GM18951 (cell line): ENCODE data around the gene PPT2.
"Not testable (repeated sequence)": the region's sequence is repeated elsewhere in the genome, so short reads cannot be mapped to it uniquely, and the experiment has no call there.

Experiments
- POLR2A ChIP-seq: IDR thresholded peaks from 4 replicates; pipeline ENCODE4 v1.6.1; 2011; ENCODE audit warnings: mild to moderate bottlenecking; ENCODE audit not compliant: insufficient read length, insufficient read depth; ENCODE audit errors: extremely low read depth
- in situ Hi-C: fragments of 300-500 bp; cut with MboI; formaldehyde crosslinking; loops from one replicate; pipeline ENCODE4 v1.12.0; 2022; ENCODE audit warnings: low sequenced_read_pairs, mixed read lengths, inconsistent platforms; ENCODE audit not compliant: unreplicated experiment

PPT2 gene

GRCh38 chr6:32132110-32132509 lies 21.8 kb upstream of the PPT2 start:
- in situ Hi-C loops: no loop called here
- no peak for TF ChIP-seq POLR2A

GRCh38 chr6:32133786-32134185 lies 20.2 kb upstream of the PPT2 start:
- in situ Hi-C loops: no loop called here
- TF ChIP-seq POLR2A: no peak

GRCh38 chr6:32137454-32137853 lies 16.5 kb upstream of the PPT2 start:
- in situ Hi-C loops: no loop called here
- no peak for TF ChIP-seq POLR2A

DNA sequence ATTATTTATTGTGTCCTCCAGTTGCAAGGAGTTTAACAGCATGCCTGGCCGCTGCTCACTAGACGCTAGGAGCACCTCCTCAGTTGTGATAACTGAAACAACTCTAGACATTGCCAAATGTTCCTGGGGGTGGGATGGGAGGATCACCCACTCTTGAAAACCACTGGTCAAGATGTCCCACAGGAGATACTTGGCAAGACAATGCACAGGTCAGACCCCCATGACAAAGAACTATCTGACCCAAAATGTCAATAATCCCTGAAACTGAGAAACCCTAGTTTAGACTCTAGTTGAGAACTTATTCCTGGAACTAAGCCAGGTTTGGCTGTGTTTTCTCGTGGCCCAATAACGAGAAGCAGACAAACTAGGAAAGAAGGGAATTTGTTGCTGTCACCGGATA lies 14.4 kb upstream of the PPT2 start:
- TF ChIP-seq POLR2A: no peak
- in situ Hi-C loops: no loop called here

DNA sequence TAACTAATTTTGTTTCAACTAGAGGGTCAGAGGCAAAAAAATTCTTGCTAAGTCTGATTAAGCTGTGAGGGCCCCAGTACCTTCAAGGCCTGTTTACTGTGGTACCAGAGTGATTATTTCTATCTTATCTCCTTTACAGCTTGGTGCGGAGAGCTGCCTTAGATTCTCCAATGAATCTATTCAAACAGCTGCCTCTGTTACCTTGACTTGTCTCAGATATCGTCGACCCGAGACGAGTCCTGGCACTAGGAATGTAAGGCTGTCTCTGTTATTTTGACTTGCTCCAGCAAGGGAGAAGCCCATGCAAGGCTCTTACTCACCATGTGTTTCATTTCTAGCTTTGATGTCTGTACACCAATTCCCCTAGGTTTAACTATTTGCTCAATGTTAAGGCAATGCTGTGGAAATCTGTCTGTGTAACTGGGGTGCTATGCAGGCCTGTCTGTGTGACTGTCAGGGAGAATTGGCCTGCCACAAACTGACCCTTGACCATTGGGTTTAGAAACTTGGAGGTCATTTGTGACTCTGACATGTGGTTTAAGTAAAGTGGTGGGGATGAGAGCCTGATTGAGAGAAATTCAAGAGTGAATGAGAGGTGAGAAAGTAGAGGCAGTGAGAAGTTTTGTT lies 13.4 kb upstream of the PPT2 start:
- in situ Hi-C loops: no loop called here
- TF ChIP-seq POLR2A: no peak

GRCh38 chr6:32144238-32144637 lies 9.7 kb upstream of the PPT2 start:
- in situ Hi-C loops: not testable (repeated sequence)

DNA sequence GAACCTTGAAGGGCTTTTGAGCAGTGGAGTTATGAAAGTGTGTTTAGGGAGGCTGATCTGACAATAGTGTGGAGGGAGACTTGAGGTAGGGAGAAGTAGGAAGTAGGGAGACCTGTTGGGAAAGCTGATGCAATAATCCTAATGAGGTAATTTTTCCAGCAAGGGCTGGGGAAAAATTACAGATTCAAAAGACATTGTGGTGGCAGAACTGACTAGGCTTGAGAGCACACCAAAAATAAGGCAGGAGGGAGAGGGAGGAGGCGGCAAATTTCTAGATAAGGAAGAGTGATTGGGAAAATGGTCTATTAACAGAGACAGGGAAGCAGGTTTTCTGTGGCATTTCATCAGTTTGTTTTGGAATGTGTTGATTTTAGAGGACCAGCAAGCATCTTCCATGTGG lies 7.7 kb upstream of the PPT2 start:
- in situ Hi-C loops: no loop called here
- TF ChIP-seq POLR2A: no peak

GRCh38 chr6:32146687-32147086 lies 7.3 kb upstream of the PPT2 start:
- TF ChIP-seq POLR2A: no peak
- in situ Hi-C loops: no loop called here

GRCh38 chr6:32147401-32148132 lies 6.4 kb upstream of the PPT2 start:
- TF ChIP-seq POLR2A: no peak
- in situ Hi-C loops: no loop called here

DNA sequence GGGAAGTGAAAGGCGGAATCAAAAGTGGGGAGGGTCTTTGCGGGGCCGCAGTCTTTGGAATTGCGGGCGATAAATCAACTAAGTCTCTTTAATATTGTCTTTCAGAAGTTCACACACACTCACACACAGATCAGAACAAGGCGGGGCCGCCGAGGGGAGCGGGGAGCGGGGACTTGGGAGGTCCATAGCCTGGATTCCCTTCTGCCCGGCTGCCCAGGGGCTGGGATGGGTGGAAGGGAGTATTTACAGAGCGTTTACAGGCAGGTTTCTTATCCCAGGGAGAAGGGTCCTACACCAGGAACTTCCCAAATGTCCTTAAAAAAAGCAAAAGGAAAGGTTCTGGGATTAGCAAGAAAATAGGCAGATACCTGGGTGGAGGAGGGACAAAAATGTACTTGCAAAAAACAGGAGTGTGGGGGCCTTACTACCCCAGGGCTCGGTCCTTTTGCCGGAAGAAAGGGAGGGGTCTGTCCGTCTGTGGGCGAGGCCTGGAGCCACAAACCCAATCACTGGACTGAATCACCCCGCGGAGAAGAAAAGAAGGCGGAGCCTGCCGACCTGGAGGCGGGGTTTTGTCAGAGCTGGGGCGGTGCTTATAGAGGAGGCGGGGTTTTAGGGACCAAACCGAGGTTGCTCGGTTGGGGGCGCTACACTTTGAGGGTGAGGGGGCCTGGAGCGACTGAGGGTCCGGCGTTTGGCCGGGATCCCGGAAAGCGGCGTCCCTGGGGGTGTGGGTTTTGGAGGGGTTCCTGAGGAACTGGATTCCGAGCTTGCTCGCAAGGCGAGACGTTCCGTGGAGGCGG lies 5.5 kb upstream of the PPT2 start:
- in situ Hi-C loops: no loop called here
- TF ChIP-seq POLR2A: no peak

DNA sequence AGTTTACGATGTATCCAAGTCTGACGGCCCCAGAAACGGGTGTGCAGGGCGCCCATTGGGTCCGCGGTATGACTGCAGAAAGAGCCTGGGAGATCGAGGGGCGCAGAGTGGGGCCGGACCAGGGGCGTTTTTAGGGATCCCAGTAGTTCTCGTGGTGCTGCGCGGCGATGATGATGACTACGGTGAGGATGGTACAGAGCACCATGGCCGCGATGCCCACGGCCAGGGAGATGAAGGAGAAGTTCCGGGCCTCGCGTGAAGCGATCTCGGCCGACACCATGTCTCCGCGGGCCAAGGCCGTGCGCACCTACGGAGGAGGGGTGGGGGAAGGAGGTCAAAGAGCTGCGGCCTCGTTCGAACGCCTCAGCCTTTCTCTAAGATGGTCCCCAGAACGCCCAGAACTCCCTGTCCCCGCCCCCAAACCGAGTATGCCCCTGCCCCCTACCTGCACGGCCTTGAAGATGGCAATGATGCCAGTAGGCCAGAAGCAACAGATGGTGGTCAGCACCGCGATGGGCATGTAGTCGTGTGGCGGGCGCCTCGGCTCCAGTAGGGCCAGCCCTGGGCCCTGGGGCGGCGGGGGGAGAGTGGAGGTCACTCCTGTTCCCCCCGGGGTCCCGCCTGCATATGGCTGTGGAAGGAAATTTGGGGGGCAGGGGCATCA lies 4.7 kb upstream of the PPT2 start:
- in situ Hi-C loops: no loop called here
- TF ChIP-seq POLR2A: no peak

DNA sequence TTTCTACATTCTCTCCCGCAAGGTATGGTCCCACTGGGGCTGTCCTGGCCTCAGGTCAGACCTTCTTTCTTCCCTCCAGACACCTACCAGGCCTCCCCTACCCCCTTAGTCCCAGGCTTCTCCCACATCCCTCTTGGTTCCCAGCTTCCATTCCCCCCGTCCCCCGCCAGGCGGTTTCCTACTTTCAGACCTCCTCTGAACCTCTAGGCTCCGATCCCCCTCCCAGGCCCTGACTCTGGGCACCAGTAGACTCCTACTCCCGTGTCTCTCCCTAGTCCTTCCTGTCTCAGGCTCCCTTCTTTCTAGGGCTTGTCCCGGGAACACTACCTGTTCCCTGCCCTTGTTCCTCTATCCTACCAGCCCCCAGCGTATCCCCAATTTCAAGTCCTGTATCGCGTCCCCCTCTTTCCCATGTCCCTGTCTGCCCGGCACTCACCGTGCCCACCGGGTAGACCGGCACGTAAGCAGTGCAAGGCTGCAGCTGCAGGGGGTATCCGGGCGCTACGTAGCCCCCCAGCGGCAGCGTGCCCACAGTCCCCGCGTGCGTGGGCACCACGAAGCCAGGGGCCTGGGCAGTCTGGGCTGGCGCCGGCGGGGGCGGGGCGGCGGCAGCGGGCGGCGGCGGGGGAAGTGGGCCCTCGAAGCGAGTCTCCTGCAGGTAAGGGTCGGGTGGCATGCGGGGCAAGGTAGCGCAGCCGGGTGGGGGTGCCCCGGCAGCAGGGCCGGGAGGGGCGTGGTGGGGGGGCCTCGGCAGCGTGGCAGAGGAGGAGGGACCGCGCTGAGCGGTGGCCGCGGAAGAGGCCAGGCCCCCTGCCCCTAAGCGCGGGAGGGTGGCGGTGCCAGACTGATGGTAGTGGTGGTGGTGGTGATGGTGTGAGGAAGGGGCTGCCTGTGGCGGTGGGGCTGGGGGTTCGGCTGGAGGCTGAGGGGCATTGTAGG lies 3.7 kb upstream of the PPT2 start:
- no peak for TF ChIP-seq POLR2A
- in situ Hi-C loops: no loop called here
